Measurements from ENCODE around the gene ATP1A2.
"Not testable (repeated sequence)": the region's sequence is repeated elsewhere in the genome, so short reads cannot be mapped to it uniquely, and the experiment has no call there.

ATP1A2 gene

DNA sequence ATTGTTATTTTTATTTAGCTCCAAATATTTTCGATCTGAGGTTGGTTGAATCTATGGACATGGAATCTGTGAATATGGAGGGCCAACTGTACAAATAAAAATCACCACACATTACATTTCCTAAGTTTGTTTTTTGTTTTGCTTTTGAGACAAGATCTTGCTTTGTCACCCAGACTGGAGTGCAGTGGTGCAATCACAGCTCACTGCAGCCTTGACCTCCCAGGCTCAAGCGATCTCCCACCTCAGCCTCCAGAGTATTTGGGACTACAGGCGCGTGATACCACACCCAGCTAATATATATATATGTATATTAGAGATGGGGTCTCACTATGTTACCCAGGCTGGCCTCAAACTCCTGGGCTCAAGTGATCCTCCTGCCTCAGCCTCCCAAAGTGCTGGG is 10.8 kb downstream of the ATP1A2 start:
- DNase-seq: not testable (repeated sequence)

GRCh38 chr1:160127381-160127780 is 11.8 kb downstream of the ATP1A2 start:
- no peak for DNase-seq

- DNase-seq: no peak
Observed at GRCh38 chr1:160127865-160128523, 12.4 kb downstream of the ATP1A2 start.

DNA sequence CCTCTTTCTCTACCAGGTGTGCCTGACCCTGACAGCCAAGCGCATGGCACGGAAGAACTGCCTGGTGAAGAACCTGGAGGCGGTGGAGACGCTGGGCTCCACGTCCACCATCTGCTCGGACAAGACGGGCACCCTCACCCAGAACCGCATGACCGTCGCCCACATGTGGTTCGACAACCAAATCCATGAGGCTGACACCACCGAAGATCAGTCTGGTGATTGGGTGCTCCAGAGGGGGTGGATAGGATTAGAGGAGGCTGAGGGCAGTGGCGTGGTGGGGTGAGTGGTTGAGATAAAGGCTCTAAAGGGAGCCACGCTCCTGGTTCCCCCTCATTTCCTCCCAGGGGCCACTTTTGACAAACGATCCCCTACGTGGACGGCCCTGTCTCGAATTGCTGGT is 13.1 kb downstream of the ATP1A2 start:
- DNase-seq: no peak

DNA sequence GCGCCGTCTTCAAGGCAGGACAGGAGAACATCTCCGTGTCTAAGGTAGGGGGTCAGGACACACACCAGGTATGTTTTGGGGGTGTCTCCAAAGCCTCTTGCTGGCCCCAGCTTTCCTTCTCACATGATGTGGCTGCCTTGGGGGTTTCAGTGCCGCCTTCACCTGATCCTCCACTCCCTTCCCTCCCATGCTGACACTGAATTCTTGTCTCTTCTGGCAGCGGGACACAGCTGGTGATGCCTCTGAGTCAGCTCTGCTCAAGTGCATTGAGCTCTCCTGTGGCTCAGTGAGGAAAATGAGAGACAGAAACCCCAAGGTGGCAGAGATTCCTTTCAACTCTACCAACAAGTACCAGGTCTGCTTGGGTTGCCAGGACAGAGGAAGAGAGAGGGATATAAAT is 13.5 kb downstream of the ATP1A2 start:
- no peak for DNase-seq

GRCh38 chr1:160129558-160129957 is 14.0 kb downstream of the ATP1A2 start:
- DNase-seq: no peak

GRCh38 chr1:160129966-160130365 is 14.4 kb downstream of the ATP1A2 start:
- DNase-seq: no peak

DNA sequence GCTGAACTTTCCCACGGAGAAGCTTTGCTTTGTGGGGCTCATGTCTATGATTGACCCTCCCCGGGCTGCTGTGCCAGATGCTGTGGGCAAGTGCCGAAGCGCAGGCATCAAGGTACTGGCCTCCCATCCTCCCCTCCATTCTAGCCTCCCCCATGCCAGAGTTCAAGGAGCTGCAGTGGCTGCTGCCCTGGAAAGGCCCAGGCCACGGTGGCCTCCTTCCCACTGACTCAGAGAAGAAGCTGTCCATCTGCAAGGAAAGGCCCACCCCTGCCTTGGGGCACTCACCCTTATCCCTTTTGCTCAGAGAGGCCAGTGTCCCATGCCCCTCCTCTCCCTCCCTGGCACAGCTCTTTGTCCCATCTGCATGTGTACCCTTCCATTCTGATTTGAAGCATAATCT is 14.9 kb downstream of the ATP1A2 start:
- DNase-seq: no peak

DNA sequence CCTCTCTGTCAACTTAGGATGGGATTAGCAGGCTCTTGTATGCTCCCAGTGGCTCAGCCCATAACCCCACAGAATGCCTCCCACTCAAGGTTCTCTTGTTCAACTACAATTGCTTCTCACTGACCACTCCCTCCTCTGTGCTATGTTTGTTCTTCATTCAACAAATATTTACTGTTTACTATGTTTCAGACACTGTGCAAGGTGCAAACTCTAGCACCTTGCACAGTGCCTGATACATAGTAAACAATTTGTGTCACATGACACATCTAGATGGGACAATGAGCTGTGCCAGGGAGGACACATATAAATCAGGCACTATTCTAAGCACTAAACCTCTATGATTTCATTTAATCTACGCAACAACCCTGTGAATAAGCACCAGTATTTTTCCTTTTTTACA is 15.4 kb downstream of the ATP1A2 start:
- DNase-seq: no peak

DNA sequence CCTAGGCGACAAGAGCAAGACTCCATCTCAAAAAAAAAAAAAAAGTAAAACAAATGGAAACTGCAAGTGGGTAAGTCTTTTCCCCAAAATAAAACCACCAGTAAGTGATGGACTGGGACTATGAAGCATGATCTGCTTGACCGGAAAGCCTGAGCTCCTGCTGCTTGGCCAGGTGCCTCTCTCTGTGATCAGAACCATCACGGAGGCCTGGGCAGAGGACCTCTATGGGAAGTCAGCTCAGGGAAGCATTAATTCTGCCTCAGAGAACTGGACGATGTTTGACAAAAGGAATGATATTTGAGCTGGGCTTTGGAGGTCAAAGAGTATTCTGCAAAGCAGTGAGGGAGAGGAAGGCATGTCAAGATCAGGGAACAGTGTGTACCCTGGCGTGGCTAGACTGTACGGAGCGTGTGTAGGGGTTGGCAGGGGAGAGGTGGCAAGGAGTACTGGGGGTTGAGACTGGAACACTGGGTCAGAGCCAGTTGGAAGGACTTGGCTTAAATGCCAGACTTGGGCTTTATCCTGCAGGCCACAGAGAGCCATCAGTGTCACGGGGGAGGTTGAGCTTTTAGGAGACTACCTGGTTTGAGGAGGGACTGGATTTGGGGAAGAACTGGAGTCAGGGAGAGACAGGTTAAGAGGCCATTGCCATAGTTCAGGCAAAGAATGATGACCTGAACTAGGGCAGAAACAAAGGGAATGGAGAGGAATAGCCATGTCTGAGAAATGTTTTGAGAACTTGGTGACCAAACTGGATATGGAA is 16.4 kb downstream of the ATP1A2 start:
- DNase-seq: no peak

DNA sequence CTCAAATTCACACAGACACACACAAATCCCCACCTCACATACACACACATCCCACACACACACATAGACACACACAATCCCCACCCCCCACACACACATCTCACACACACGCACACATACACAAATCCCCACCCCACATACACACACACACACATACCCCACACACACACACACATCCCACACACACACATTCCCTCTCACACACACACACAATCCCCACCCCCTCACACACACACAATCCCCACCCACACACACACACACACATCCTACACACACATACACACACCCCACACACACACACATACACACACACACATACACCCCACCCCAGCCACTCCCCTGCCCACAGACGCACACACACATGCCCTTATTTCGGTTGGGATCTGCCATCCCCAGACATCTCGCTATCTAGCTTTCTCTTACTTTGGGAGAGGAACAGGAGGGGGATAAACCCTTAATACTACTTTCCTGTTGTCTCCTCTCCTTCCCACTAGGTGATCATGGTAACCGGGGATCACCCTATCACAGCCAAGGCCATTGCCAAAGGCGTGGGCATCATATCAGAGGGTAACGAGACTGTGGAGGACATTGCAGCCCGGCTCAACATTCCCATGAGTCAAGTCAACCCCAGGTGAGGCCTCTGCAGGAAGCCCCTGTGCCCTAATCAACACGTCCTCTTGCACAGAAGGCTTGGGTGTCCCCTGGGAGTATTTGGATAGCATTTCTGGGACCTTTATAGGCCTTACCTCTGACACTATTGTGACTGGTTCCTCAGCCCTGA is 18.6 kb downstream of the ATP1A2 start:
- DNase-seq: no peak

GRCh38 chr1:160134791-160135572 is 19.4 kb downstream of the ATP1A2 start:
- DNase-seq: no peak

GRCh38 chr1:160136121-160136925 is 20.8 kb downstream of the ATP1A2 start:
- DNase-seq: no peak

- no peak for DNase-seq
Observed at GRCh38 chr1:160136926-160137200, 21.3 kb downstream of the ATP1A2 start.

GRCh38 chr1:160137216-160137862 is 21.8 kb downstream of the ATP1A2 start:
- no peak for DNase-seq

DNA sequence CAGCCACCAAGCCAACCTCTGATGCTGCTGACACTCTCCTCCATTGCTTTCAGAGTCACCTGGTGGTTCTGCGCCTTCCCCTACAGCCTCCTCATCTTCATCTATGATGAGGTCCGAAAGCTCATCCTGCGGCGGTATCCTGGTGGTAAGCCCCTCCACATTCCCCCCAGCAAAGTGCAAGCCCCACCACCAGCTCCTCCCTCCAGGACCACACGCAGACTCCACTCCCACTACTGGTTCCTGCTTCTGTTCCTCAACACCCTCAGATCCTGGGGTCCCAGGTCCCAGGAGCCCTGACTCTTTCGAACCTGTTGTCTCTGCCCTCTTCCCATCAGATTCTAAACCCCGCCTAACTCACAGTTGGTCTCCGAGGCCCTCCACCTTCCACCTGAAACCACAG is 24.3 kb downstream of the ATP1A2 start:
- no peak for DNase-seq

GRCh38 chr1:160143695-160144094 is 28.1 kb downstream of the ATP1A2 start:
- DNase-seq: no peak

DNA sequence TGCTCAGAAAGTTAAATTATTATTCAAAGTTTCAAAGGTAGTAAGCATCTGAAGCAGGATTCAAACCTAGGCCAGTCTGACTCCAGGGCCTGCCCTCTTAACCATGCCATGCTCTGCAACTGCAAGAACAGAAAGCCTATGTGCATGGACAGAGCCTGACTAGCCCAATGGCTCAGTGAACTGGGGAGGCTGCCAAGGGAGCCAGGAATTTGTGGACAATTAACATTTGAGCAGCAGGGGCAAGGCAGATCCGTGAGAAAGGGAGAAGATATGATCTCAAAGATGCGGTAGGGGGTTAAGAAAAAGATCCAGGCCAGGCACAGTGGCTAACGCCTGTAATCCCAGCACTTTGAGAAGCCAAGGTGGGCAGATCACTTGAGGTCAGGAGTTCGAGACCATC is 29.4 kb downstream of the ATP1A2 start:
- no peak for DNase-seq

GRCh38 chr1:160146107-160146506 is 30.5 kb downstream of the ATP1A2 start:
- no peak for DNase-seq

GRCh38 chr1:160148121-160148520 is 32.6 kb downstream of the ATP1A2 start:
- DNase-seq: no peak

DNA sequence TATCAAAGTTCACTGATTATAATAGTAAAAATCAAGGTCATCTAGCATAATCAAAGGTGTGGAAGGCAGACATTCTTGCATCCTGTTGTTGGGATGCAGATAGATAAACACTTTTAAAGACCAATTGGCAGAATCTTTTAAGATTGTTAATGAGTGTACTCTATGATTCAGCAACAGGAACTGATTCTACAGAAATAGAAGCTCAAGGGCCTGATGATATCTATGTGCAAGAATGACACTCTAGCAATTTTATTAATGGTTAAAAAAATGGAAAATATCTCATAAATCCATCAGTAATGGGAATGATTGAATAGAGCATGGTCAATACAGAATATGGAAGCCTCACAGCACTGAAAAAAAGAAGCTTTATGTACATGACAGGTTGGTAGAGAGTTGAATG is 33.7 kb downstream of the ATP1A2 start:
- DNase-seq: no peak

- DNase-seq: no peak
Observed at GRCh38 chr1:160149716-160150115, 34.2 kb downstream of the ATP1A2 start.
